ENCODE data around the gene CDH13.

The CDH13 gene

DNA sequence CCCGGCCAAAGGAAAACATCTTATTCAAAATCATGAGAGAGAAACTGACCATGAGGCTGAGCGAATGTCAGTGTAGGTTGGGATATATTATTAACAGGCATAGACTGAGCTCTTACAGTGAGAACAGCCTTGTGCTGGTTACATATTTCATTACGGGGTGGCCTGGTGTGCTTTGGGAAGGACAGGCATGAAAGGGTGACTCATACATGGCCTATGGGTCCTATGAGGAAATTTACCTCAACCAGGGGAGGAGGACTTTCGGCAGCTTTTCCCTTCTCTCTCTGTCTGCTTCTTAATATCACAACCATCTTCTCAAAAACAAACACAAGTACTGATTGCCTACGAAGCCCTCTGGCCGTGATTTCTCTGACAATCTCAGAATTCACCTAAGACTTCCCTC, 579.1 kb downstream of the CDH13 start:
- DNase-seq: no peak

- no peak for DNase-seq
These were observed 579.7 kb downstream of the CDH13 start for GRCh38 chr16:83206426-83206825.

DNA sequence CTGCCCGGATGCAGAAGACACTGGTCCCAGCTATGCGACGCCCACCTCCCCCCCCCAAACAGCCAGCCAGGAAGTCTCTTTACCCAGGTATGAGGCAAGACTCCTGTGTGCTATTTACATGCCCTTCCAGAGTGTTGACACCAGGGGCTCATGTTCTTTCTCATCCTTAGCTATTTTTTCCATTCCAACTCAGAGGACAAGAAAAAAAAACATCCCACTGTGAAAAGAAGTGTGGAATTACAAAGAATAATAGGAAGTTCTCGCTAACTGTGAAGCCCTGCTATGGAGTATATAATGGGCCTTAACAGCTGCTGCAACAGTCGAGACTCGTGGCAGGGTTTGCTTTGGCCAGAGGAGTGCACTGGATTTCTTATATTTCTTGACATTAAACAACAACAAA, 584.9 kb downstream of the CDH13 start:
- DNase-seq: no peak

GRCh38 chr16:83212301-83212841, 585.6 kb downstream of the CDH13 start:
- DNase-seq: no peak

GRCh38 chr16:83214671-83215070, 587.9 kb downstream of the CDH13 start:
- DNase-seq: no peak

- no peak for DNase-seq
These were observed 588.7 kb downstream of the CDH13 start for GRCh38 chr16:83215406-83216001.

GRCh38 chr16:83219285-83219684, 592.5 kb downstream of the CDH13 start:
- no peak for DNase-seq

DNA sequence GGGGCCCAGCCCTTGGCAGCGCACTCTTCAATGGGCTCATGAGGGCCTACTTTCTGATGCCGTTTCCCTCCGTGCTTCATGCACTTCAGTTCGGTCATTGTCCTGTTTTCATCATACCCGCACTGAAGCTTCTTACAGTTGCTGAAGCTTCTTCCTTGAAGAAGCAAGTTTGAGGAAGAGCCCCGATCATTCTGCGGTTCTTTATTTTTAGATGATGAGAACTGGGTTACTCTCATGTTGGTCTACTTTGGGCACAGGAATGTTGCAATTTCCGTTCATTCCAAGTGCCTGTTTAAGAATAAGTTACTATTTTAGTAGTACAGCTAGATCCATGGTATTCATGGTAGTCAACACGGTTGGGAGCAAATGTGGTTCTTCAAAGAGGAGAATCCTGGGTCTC, 593.3 kb downstream of the CDH13 start:
- no peak for DNase-seq

DNA sequence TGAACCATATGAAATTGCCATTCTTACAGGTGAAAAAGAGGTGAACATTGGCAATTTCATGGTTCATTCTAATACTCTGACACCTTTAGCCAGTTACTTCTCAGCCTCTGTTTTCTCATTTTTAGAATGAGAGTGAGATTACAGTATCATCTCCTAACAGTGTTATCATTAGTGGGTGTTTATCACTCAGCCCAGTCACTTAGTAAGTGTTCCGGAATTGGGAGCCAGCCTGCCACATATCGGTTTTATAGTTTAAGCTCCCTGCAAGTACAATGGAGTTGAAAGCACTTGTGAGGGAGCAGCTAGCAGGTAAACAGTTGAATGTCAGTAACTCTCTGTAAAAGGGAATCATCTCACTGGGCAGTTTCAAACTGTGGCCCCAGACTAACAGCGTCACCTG, 597.9 kb downstream of the CDH13 start:
- no peak for DNase-seq

DNA sequence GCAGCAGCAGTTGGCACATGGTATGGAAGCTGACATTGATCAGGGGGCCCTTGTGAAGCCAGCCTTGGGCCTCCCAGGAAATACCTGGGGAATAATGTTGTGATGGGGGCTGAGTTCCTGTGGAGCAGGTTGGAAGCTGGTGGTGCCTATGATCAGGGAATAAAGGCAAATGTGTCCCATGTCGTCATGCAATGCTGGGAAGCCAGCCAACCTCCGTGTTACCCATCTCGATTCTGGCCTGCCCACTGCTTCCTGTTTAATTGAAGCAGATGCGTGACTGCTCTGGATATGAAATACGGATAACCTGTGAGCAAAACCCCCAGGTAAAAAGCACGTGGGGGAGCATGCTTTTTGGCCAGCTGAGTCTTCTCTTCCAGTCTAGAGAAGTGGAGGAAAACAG, 600.6 kb downstream of the CDH13 start:
- DNase-seq: no peak

GRCh38 chr16:83231729-83232128, 605.0 kb downstream of the CDH13 start:
- DNase-seq: no peak

- no peak for DNase-seq
These were observed 606.4 kb downstream of the CDH13 start for GRCh38 chr16:83233153-83233552.

GRCh38 chr16:83238949-83239691, 612.4 kb downstream of the CDH13 start:
- DNase-seq: no peak

DNA sequence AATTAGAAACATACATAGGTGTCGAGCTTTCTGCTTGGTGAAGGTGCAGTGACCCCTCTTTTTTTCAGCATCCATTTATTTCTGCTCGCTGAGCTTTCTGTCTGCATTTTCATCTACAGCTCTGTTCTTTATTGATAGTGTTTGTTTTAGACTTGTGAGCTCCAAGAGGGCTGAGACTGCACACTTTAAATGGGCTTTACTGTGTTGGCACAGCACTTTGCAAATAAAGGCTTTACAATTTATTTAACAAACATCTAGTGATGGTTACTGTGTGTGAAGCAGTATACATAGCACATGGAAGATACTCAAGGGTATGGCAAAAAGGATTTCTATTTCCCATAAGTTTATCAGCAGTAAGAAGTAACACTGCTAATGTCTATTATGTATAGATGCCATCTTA, 617.3 kb downstream of the CDH13 start:
- no peak for DNase-seq

DNA sequence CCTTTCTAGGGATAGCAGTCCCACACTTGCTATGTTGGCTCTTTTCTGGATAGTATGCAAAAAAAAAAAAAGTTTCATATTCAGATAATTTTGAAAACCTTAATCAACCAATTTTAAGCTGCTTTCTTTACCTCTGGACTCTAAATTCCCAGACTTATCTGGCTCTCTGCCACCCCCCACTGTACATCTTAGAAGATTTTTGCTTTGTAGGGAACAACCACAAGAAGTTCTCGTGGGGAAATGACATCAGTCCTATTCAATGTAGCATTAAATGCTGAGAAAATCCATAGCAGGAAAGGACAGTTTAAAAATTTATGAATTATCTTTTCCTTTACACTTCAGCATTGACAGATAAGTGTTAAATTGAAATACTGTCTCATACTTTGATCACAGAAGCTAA, 618.3 kb downstream of the CDH13 start:
- no peak for DNase-seq

- no peak for DNase-seq
These were observed 621.1 kb downstream of the CDH13 start for GRCh38 chr16:83247767-83248372.

- no peak for DNase-seq
These were observed 622.1 kb downstream of the CDH13 start for GRCh38 chr16:83248735-83249463.

DNA sequence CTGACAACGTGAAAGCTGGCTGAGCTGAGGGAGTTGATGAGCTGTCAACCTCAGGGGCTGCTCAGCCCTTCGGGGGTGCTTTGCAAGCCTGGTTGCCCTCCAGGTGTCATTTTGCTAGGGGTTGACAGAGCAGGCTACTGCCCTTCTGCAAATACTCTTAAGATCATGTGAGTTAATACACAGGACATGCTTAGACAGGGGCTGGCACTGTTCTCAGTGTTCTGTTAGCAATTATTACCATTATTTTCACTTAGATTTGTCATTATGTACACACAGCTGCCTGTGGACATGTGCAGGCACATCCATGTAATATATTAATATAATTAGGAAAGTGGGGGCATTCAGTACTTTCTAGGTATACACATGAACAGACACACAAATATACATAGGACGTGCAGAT, 626.8 kb downstream of the CDH13 start:
- no peak for DNase-seq

- no peak for DNase-seq
These were observed 631.7 kb downstream of the CDH13 start for GRCh38 chr16:83258366-83258928.

GRCh38 chr16:83266848-83267553, 640.2 kb downstream of the CDH13 start:
- no peak for DNase-seq

GRCh38 chr16:83268169-83268568, 641.4 kb downstream of the CDH13 start:
- no peak for DNase-seq

- no peak for DNase-seq
These were observed 642.3 kb downstream of the CDH13 start for GRCh38 chr16:83269048-83269447.

GRCh38 chr16:83269541-83269940, 642.8 kb downstream of the CDH13 start:
- DNase-seq: no peak

Measured in kidney glomerular epithelial cell (primary cell).